ENCODE measurements around the gene AKAP8L. TPM values are rescaled to one million over a fixed set of nuclear protein-coding genes. Genes with fewer than 3 reads are reported as not detected.

The AKAP8L gene
- total and polyA plus RNA-seq, 9 of the 15 experiments (the other 6 are each of a cell fraction or from before 2014, with no cell fraction given): 2.4 to 116 (median 70.7) TPM

DNA sequence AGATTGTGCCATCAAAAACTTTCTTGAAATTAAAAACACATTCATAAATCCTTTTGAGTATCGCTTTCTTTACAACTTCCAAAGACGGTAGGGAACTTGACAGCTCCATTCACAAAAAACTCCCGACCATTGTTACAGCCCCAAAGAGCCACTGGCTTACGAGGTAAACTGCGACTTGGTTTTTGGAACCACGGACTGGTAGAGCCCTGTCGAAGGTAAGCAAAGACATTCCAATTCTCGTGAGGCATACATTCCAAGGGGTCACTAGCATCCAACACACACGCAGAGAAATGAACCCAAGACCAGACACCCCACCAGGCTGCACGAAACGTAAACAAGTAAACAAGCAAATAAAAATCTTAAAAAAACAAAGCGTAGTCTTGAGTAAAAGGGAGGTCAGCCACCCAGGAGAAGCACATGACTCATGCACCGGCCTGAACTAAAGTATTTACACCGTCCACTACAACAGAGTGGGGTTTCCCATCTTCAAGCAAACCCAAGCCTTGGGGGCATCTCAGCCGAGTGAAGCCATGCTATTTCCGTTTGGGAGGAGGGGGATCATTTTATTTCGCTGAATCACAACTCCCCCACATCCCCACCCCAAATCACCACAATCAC lies 87.9 kb downstream of the AKAP8L start (continued):
- TF ChIP-seq CREB1 (IDR thresholded peaks at IDR 0.05): no peak
- TF ChIP-seq CREB1 (CRISPR knock-in tag; IDR thresholded peaks at IDR 0.05): no peak
- TF ChIP-seq, protein P1, sequence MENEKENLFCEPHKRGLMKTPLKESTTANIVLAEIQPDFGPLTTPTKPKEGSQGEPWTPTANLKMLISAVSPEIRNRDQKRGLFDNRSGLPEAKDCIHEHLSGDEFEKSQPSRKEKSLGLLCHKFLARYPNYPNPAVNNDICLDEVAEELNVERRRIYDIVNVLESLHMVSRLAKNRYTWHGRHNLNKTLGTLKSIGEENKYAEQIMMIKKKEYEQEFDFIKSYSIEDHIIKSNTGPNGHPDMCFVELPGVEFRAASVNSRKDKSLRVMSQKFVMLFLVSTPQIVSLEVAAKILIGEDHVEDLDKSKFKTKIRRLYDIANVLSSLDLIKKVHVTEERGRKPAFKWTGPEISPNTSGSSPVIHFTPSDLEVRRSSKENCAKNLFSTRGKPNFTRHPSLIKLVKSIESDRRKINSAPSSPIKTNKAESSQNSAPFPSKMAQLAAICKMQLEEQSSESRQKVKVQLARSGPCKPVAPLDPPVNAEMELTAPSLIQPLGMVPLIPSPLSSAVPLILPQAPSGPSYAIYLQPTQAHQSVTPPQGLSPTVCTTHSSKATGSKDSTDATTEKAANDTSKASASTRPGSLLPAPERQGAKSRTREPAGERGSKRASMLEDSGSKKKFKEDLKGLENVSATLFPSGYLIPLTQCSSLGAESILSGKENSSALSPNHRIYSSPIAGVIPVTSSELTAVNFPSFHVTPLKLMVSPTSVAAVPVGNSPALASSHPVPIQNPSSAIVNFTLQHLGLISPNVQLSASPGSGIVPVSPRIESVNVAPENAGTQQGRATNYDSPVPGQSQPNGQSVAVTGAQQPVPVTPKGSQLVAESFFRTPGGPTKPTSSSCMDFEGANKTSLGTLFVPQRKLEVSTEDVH (IDR thresholded peaks at IDR 0.05; ENCODE audit: low read depth, partially characterized antibody): no peak
- TF ChIP-seq, protein P2, sequence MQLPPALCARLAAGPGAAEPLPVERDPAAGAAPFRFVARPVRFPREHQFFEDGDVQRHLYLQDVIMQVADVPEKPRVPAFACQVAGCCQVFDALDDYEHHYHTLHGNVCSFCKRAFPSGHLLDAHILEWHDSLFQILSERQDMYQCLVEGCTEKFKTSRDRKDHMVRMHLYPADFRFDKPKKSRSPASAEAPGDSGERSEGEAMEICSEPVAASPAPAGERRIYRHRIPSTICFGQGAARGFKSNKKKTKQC (CRISPR knock-in tag; IDR thresholded peaks at IDR 0.05): 0 out of 2 replicates have a peak, but pooled peaks have one; percentile 30
- TF ChIP-seq MTA2 (IDR thresholded peaks at IDR 0.05; ENCODE audit: low read depth): no peak
- no peak for TF ChIP-seq SAP30 (IDR thresholded peaks at IDR 0.05; ENCODE audit: borderline replicate concordance, insufficient read depth, low read depth, low read length, poor library complexity, severe bottlenecking)
- TF ChIP-seq FOXK2 (conservative IDR thresholded peaks at IDR 0.05 in 1 of 2, IDR thresholded peaks at IDR 0.05 in 1 of 2; ENCODE audit: low read depth in 2 of 2): peak in 1 of 2 experiments; percentile 52; a peak in 2 of 4 replicates
- TF ChIP-seq ETV6 (IDR thresholded peaks at IDR 0.05; ENCODE audit: borderline replicate concordance in 1 of 2, low read depth in 2 of 2, low read length in 1 of 2): no peak
- no peak for TF ChIP-seq ETV6 (CRISPR knock-in tag; IDR thresholded peaks at IDR 0.05; ENCODE audit: borderline replicate concordance)
- TF ChIP-seq, protein P3, sequence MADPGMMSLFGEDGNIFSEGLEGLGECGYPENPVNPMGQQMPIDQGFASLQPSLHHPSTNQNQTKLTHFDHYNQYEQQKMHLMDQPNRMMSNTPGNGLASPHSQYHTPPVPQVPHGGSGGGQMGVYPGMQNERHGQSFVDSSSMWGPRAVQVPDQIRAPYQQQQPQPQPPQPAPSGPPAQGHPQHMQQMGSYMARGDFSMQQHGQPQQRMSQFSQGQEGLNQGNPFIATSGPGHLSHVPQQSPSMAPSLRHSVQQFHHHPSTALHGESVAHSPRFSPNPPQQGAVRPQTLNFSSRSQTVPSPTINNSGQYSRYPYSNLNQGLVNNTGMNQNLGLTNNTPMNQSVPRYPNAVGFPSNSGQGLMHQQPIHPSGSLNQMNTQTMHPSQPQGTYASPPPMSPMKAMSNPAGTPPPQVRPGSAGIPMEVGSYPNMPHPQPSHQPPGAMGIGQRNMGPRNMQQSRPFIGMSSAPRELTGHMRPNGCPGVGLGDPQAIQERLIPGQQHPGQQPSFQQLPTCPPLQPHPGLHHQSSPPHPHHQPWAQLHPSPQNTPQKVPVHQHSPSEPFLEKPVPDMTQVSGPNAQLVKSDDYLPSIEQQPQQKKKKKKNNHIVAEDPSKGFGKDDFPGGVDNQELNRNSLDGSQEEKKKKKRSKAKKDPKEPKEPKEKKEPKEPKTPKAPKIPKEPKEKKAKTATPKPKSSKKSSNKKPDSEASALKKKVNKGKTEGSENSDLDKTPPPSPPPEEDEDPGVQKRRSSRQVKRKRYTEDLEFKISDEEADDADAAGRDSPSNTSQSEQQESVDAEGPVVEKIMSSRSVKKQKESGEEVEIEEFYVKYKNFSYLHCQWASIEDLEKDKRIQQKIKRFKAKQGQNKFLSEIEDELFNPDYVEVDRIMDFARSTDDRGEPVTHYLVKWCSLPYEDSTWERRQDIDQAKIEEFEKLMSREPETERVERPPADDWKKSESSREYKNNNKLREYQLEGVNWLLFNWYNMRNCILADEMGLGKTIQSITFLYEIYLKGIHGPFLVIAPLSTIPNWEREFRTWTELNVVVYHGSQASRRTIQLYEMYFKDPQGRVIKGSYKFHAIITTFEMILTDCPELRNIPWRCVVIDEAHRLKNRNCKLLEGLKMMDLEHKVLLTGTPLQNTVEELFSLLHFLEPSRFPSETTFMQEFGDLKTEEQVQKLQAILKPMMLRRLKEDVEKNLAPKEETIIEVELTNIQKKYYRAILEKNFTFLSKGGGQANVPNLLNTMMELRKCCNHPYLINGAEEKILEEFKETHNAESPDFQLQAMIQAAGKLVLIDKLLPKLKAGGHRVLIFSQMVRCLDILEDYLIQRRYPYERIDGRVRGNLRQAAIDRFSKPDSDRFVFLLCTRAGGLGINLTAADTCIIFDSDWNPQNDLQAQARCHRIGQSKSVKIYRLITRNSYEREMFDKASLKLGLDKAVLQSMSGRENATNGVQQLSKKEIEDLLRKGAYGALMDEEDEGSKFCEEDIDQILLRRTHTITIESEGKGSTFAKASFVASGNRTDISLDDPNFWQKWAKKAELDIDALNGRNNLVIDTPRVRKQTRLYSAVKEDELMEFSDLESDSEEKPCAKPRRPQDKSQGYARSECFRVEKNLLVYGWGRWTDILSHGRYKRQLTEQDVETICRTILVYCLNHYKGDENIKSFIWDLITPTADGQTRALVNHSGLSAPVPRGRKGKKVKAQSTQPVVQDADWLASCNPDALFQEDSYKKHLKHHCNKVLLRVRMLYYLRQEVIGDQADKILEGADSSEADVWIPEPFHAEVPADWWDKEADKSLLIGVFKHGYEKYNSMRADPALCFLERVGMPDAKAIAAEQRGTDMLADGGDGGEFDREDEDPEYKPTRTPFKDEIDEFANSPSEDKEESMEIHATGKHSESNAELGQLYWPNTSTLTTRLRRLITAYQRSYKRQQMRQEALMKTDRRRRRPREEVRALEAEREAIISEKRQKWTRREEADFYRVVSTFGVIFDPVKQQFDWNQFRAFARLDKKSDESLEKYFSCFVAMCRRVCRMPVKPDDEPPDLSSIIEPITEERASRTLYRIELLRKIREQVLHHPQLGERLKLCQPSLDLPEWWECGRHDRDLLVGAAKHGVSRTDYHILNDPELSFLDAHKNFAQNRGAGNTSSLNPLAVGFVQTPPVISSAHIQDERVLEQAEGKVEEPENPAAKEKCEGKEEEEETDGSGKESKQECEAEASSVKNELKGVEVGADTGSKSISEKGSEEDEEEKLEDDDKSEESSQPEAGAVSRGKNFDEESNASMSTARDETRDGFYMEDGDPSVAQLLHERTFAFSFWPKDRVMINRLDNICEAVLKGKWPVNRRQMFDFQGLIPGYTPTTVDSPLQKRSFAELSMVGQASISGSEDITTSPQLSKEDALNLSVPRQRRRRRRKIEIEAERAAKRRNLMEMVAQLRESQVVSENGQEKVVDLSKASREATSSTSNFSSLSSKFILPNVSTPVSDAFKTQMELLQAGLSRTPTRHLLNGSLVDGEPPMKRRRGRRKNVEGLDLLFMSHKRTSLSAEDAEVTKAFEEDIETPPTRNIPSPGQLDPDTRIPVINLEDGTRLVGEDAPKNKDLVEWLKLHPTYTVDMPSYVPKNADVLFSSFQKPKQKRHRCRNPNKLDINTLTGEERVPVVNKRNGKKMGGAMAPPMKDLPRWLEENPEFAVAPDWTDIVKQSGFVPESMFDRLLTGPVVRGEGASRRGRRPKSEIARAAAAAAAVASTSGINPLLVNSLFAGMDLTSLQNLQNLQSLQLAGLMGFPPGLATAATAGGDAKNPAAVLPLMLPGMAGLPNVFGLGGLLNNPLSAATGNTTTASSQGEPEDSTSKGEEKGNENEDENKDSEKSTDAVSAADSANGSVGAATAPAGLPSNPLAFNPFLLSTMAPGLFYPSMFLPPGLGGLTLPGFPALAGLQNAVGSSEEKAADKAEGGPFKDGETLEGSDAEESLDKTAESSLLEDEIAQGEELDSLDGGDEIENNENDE (IDR thresholded peaks at IDR 0.05; ENCODE audit: low read depth, low read length): no peak
- TF ChIP-seq HDAC1 (IDR thresholded peaks at IDR 0.05): 0 out of 4 replicates have a peak, but pooled peaks of 1 of the 2 experiments have one; percentile 32
- no peak for TF ChIP-seq ZNF79 (CRISPR knock-in tag; IDR thresholded peaks at IDR 0.05; ENCODE audit: low read depth)
